ENCODE data around the gene ANKS1B. TPM values are rescaled to one million over a fixed set of nuclear protein-coding genes. Genes with fewer than 3 reads are reported as not detected.

ANKS1B gene
- total and polyA plus RNA-seq, 4 donors: 0.03 to 3.4 (median 0.53) TPM

DNA sequence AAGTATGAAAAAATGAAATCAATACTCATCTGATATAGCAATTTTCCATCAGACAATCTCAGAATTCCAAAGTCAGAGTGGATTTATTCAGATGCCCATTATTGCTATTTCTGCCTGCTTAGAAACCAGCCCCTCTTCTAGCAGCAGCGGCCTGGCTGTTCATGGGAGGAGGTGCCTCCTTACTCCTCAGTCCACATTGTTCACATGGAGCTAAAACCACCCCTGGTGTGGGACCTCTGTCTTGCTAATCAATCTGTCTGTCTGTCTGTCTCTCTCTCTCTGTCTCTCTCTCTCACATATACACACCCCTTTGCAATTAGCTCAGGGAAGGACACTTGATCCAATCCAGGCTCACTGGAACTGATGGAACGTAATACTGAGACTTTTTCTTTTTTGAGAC lies 1163.5 kb downstream of the ANKS1B start:
- 82% methylated on average over 2 of the region's 2 CpGs for WGBS
- Histone ChIP-seq H3K4me3 (ENCODE audit: low read depth in 1 of 3, low read length in 3 of 3) (no peak overlapping the region), H3K4me1 (ENCODE audit: control insufficient read depth in 4 of 4, insufficient read depth in 4 of 4, low read length in 3 of 4) (no peaks in the 10 kb centered on the region), H3K27ac (ENCODE audit: low read depth in 1 of 2, low read length in 2 of 2) (no peak overlapping the region), H3K36me3 (ENCODE audit: control insufficient read depth in 4 of 4, insufficient read depth in 3 of 4, low read depth in 1 of 4, low read length in 3 of 4) (no peaks in the 10 kb centered on the region), H3K9me3 (ENCODE audit: control insufficient read depth in 4 of 4, low read length in 3 of 4) (no peaks in the 10 kb centered on the region), H3K9ac (ENCODE audit: low read depth in 1 of 2, low read length in 2 of 2) (no peak overlapping the region), H3K27me3 (ENCODE audit: control insufficient read depth in 4 of 4, insufficient read depth in 4 of 4, low read length in 3 of 4) (peaks cover 0 to 3% (median 1%) of the 10 kb centered on the region in 4 donors)
- no peak for DNase-seq (ENCODE audit: low spot score)
- TF ChIP-seq, protein P1, sequence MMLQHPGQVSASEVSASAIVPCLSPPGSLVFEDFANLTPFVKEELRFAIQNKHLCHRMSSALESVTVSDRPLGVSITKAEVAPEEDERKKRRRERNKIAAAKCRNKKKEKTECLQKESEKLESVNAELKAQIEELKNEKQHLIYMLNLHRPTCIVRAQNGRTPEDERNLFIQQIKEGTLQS (IDR thresholded peaks at IDR 0.05): no peak
- TF ChIP-seq, protein P2, sequence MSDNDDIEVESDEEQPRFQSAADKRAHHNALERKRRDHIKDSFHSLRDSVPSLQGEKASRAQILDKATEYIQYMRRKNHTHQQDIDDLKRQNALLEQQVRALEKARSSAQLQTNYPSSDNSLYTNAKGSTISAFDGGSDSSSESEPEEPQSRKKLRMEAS (IDR thresholded peaks at IDR 0.05): no peak
- no peak for TF ChIP-seq GABPA (IDR thresholded peaks at IDR 0.05 in 1 of 2, conservative IDR thresholded peaks at IDR 0.05 in 1 of 2)
- TF ChIP-seq, protein P3, sequence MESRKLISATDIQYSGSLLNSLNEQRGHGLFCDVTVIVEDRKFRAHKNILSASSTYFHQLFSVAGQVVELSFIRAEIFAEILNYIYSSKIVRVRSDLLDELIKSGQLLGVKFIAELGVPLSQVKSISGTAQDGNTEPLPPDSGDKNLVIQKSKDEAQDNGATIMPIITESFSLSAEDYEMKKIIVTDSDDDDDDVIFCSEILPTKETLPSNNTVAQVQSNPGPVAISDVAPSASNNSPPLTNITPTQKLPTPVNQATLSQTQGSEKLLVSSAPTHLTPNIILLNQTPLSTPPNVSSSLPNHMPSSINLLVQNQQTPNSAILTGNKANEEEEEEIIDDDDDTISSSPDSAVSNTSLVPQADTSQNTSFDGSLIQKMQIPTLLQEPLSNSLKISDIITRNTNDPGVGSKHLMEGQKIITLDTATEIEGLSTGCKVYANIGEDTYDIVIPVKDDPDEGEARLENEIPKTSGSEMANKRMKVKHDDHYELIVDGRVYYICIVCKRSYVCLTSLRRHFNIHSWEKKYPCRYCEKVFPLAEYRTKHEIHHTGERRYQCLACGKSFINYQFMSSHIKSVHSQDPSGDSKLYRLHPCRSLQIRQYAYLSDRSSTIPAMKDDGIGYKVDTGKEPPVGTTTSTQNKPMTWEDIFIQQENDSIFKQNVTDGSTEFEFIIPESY (IDR thresholded peaks at IDR 0.05): no peak
- TF ChIP-seq RXRA (IDR thresholded peaks at IDR 0.05): no peak
- no peak for TF ChIP-seq FOXA2 (IDR thresholded peaks at IDR 0.05)
- TF ChIP-seq TAF1 (conservative IDR thresholded peaks at IDR 0.05): no peak
- TF ChIP-seq, protein P4, sequence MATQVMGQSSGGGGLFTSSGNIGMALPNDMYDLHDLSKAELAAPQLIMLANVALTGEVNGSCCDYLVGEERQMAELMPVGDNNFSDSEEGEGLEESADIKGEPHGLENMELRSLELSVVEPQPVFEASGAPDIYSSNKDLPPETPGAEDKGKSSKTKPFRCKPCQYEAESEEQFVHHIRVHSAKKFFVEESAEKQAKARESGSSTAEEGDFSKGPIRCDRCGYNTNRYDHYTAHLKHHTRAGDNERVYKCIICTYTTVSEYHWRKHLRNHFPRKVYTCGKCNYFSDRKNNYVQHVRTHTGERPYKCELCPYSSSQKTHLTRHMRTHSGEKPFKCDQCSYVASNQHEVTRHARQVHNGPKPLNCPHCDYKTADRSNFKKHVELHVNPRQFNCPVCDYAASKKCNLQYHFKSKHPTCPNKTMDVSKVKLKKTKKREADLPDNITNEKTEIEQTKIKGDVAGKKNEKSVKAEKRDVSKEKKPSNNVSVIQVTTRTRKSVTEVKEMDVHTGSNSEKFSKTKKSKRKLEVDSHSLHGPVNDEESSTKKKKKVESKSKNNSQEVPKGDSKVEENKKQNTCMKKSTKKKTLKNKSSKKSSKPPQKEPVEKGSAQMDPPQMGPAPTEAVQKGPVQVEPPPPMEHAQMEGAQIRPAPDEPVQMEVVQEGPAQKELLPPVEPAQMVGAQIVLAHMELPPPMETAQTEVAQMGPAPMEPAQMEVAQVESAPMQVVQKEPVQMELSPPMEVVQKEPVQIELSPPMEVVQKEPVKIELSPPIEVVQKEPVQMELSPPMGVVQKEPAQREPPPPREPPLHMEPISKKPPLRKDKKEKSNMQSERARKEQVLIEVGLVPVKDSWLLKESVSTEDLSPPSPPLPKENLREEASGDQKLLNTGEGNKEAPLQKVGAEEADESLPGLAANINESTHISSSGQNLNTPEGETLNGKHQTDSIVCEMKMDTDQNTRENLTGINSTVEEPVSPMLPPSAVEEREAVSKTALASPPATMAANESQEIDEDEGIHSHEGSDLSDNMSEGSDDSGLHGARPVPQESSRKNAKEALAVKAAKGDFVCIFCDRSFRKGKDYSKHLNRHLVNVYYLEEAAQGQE (IDR thresholded peaks at IDR 0.05): no peak
- TF ChIP-seq NR2F2 (IDR thresholded peaks at IDR 0.05): no peak
- no peak for TF ChIP-seq FOXA1 (IDR thresholded peaks at IDR 0.05)
- TF ChIP-seq SP1 (IDR thresholded peaks at IDR 0.05): no peak
- TF ChIP-seq, protein P5, sequence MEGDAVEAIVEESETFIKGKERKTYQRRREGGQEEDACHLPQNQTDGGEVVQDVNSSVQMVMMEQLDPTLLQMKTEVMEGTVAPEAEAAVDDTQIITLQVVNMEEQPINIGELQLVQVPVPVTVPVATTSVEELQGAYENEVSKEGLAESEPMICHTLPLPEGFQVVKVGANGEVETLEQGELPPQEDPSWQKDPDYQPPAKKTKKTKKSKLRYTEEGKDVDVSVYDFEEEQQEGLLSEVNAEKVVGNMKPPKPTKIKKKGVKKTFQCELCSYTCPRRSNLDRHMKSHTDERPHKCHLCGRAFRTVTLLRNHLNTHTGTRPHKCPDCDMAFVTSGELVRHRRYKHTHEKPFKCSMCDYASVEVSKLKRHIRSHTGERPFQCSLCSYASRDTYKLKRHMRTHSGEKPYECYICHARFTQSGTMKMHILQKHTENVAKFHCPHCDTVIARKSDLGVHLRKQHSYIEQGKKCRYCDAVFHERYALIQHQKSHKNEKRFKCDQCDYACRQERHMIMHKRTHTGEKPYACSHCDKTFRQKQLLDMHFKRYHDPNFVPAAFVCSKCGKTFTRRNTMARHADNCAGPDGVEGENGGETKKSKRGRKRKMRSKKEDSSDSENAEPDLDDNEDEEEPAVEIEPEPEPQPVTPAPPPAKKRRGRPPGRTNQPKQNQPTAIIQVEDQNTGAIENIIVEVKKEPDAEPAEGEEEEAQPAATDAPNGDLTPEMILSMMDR (IDR thresholded peaks at IDR 0.05; ENCODE audit: low read depth, low read length, missing input control): no peak

DNA sequence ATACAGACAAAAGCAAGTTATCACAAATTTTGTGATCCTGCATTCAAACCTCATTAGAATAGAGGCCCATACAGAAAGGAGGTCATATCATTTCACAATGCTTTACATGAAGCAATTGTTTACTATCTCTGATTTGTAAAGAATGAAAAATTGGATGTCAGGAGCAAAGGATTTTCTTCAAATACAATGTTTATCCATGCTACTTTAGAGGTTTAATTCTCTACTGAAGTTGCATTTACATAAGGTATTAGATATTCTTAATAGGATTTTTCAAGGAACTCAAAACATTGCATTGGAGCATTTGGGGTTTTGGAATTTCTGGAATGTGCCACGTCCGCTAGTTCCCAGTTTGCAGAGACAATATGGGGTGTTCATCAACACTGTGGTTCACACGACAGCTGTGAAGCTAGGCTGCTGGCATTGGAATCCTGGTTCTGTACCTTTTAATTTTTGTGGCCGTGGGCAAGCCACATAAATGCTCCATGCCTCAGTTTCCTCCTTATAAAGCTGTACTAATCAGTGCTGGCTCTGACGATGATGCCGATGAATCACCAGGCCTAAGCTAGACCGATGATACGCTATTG lies 1164.8 kb downstream of the ANKS1B start:
- TF ChIP-seq SP1 (IDR thresholded peaks at IDR 0.05): no peak
- WGBS: 67% methylated on average over 8 of the region's 8 CpGs
- no peak for DNase-seq (ENCODE audit: low spot score)
- no peaks in the 10 kb centered on the region for H3K36me3 ChIP-seq (ENCODE audit: control insufficient read depth in 4 of 4, insufficient read depth in 3 of 4, low read depth in 1 of 4, low read length in 3 of 4)
- H3K27ac ChIP-seq (ENCODE audit: low read depth in 1 of 2, low read length in 2 of 2): no peak overlapping the region
- H3K9ac ChIP-seq (ENCODE audit: low read depth in 1 of 2, low read length in 2 of 2): no peak overlapping the region
- peaks cover 0 to 4% (median 0%) of the 10 kb centered on the region in 4 donors for H3K9me3 ChIP-seq (ENCODE audit: control insufficient read depth in 4 of 4, low read length in 3 of 4)
- no peaks in the 10 kb centered on the region for H3K4me1 ChIP-seq (ENCODE audit: control insufficient read depth in 4 of 4, insufficient read depth in 4 of 4, low read length in 3 of 4)
- no peak overlapping the region for H3K4me3 ChIP-seq (ENCODE audit: low read depth in 1 of 3, low read length in 3 of 3)
- peaks cover 0 to 6% (median 1%) of the 10 kb centered on the region in 4 donors for H3K27me3 ChIP-seq (ENCODE audit: control insufficient read depth in 4 of 4, insufficient read depth in 4 of 4, low read length in 3 of 4)
